Retinal pigment epithelial cell (primary cell): ENCODE results near the gene DSC1.

Experiments used
- DNase-seq: peaks from one replicate; pipeline ENCODE4 v3.0.0-alpha.2; 2010; ENCODE audit warnings: low read depth
- H3K4me3 ChIP-seq: 2 replicates; pipeline ENCODE4 v1.5.1; 2011; ENCODE audit warnings: mild to moderate bottlenecking, low read length, control low read depth, moderate library complexity
- TF ChIP-seq, protein P1 (sequence below): conservative IDR thresholded peaks from 2 replicates; pipeline ENCODE4 v1.5.1; 2011; ENCODE audit warnings: low read depth, low read length, control low read depth, inconsistent platforms

Gene DSC1

DNA sequence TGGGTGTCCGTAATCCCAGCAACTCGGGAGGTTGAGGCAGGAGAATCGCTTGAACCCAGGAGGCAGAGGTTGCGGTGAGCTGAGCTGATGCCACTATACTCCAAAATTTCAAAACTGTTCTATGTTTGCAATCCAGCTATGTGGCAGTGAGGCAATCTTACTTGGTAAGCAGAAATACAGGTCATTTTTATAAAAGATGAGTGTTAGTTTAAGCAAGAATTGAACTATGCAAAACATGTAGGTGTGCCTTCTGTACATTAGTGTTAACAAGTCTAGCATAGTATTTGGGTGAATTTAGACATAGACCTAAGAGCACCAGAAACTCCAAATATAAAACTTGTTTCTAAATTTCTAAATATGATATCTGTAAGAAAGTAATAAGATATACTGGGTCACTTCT, 7.2 kb downstream of the DSC1 start:
- no peak for DNase-seq
- H3K4me3 ChIP-seq = no peak overlapping the region
- TF ChIP-seq, protein P1, sequence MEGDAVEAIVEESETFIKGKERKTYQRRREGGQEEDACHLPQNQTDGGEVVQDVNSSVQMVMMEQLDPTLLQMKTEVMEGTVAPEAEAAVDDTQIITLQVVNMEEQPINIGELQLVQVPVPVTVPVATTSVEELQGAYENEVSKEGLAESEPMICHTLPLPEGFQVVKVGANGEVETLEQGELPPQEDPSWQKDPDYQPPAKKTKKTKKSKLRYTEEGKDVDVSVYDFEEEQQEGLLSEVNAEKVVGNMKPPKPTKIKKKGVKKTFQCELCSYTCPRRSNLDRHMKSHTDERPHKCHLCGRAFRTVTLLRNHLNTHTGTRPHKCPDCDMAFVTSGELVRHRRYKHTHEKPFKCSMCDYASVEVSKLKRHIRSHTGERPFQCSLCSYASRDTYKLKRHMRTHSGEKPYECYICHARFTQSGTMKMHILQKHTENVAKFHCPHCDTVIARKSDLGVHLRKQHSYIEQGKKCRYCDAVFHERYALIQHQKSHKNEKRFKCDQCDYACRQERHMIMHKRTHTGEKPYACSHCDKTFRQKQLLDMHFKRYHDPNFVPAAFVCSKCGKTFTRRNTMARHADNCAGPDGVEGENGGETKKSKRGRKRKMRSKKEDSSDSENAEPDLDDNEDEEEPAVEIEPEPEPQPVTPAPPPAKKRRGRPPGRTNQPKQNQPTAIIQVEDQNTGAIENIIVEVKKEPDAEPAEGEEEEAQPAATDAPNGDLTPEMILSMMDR = no peak

DNA sequence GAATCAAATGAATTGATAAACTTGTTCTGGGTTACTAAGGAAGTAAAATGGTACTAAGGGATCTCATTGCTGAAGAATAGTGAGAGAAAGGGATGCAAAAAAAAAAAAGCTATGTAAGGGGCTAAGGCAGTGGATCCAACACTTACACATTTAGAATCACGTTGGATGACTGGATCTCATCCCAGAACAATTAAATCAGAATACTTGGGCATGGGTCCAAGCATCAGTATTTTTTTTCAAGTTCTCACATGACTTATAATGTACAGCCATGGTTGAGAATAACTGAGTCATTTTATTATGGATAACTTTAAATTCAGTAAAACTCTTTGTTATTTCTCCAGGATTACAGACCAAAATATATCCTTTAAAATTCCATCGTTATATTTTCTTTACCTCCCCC, 8.5 kb downstream of the DSC1 start:
- peak; percentile 79 for DNase-seq
- TF ChIP-seq, protein P1 = no peak
- H3K4me3 ChIP-seq = no peak overlapping the region

DNA sequence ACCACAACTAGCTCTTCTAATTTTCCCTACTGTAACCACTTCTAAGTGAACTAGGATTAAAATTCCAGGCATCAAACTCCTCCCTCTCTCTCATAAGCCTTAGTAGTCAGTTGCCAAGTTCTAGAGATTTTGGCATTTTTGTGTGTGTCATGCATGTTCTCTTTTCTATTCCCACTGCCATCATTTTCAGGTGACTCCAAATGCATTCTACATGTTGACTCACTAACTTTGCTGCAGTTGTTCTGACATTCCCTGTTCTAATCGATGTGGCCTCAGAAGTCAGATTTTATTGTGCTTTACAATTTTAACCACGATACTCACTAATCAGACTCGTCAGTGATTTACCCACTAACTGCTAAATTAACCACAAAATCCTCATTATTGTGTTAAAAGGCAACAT, 13.3 kb downstream of the DSC1 start:
- TF ChIP-seq, protein P1 = no peak
- peak; percentile 95 for DNase-seq
- H3K4me3 ChIP-seq = no peak overlapping the region

DNA sequence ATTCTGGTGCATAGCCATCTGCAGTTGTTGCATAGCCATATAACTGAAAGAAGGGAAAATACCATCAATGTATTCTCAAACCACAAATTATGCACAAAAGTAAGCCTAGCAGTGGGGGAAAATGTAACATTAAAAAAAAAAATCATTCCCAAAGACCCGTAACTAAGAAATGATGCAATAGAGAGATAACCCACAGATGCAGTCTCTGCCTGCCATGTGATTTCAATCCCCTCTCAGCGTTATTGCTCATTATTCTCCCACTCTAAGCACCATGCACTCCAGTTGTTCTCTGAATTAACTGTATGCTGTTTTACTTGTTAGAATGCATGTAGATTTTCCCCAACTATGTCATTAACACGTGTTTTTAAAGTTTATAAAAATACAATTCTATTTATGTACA, 14.1 kb downstream of the DSC1 start:
- DNase-seq = no peak
- TF ChIP-seq, protein P1 = no peak
- H3K4me3 ChIP-seq = peak overlapping the region; percentile 2

DNA sequence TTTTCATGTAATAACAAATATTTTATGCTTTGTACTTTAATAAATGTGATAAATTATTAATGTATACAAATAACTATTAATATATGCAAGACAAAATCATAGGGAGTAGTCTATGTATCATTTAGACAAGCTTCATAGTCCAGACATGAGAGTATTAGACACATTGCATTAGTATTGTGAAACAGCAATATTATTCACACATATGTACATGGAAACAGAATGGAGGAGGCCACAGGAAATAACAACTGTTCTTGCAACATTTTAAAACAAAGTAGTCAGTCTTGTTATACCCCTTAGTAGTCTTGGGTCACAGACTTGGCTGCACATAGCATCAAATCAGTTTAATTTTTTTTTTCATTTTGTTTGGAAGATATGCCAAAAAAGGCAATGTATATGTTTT, 15.8 kb downstream of the DSC1 start:
- H3K4me3 ChIP-seq = no peak overlapping the region
- TF ChIP-seq, protein P1 = no peak
- DNase-seq = no peak

DNA sequence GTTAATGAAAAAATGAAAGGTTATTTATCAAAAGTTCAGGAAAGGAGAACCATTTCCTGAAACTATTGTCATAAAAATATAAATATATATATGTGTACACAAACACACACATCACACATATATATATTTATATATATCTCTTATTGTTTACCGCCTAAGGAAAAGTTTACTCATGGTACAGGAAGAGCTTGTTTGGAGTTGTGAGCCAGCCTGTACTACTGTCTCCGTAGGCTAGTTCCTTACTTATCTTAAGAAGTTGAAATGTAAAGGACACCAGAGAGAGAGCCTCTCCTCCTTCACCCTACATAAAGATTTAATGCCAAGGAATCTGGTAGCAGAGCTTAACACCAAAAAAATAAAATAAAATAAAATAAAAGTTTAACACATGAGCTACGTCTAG, 19.6 kb downstream of the DSC1 start:
- TF ChIP-seq, protein P1 = no peak
- no peak overlapping the region for H3K4me3 ChIP-seq
- no peak for DNase-seq

DNA sequence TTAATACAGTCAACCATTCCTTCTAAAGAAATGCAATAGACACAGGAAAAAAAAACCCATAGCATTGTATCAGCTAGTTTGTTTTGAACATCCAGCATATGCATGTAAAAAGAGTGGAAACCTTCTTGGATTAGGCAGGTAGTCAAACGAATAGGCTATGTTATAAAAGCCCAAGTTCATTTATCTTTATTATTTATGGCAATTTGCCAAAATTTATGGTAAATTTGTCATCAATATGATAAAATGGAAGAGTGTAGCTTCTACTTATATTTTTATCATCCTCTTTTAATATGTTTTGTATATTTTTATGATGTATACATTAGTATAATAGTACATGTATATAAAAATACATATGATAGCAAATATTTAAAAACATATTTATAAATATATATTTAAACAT, 23.9 kb downstream of the DSC1 start:
- no peak overlapping the region for H3K4me3 ChIP-seq
- TF ChIP-seq, protein P1 = no peak
- no peak for DNase-seq
